ENCODE data around the gene CACNA1G.

Gene CACNA1G

GRCh38 chr17:50618300-50618699 is 57.8 kb downstream of the CACNA1G start:
- no peak for FAIRE-seq

- FAIRE-seq, result no peak
Measured at GRCh38 chr17:50618941-50619340, 58.4 kb downstream of the CACNA1G start.

- FAIRE-seq, result no peak
Measured at GRCh38 chr17:50619489-50619888, 59.0 kb downstream of the CACNA1G start.

GRCh38 chr17:50620237-50620636 is 59.7 kb downstream of the CACNA1G start:
- FAIRE-seq, result no peak

- FAIRE-seq, result no peak
Measured at GRCh38 chr17:50620858-50621257, 60.3 kb downstream of the CACNA1G start.

GRCh38 chr17:50621574-50622031 is 61.1 kb downstream of the CACNA1G start:
- FAIRE-seq, result no peak

- no peak for FAIRE-seq
Measured at GRCh38 chr17:50624321-50624934, 63.9 kb downstream of the CACNA1G start.

- no peak for FAIRE-seq
Measured at GRCh38 chr17:50625032-50625871, 64.7 kb downstream of the CACNA1G start.

- no peak for FAIRE-seq
Measured at GRCh38 chr17:50626037-50626574, 65.6 kb downstream of the CACNA1G start.

GRCh38 chr17:50627036-50627781 is 66.7 kb downstream of the CACNA1G start:
- no peak for FAIRE-seq

- FAIRE-seq, result no peak
Measured at GRCh38 chr17:50627782-50628601, 67.5 kb downstream of the CACNA1G start.

GRCh38 chr17:50629902-50630301 is 69.4 kb downstream of the CACNA1G start:
- no peak for FAIRE-seq

- FAIRE-seq, result no peak
Measured at GRCh38 chr17:50630524-50631194, 70.1 kb downstream of the CACNA1G start.

GRCh38 chr17:50631195-50631907 is 70.8 kb downstream of the CACNA1G start:
- no peak for FAIRE-seq

- no peak for FAIRE-seq
Measured at GRCh38 chr17:50631908-50632571, 71.5 kb downstream of the CACNA1G start.

GRCh38 chr17:50632637-50633036 is 72.1 kb downstream of the CACNA1G start:
- FAIRE-seq, result no peak

GRCh38 chr17:50633683-50634082 is 73.2 kb downstream of the CACNA1G start:
- no peak for FAIRE-seq

GRCh38 chr17:50634224-50634914 is 73.9 kb downstream of the CACNA1G start, which contains the start of gene ABCC3:
Gene ABCC3, plus strand, starts transcription at chr17:50634881. Its CDS starts 56 bp downstream, at chr17:50634937.
- FAIRE-seq, result no peak

GRCh38 chr17:50634915-50635731 is 74.6 kb downstream of the CACNA1G start:
- FAIRE-seq, result no peak
